Esophagus squamous epithelium (tissue), 4 donors: ENCODE results near the gene TPSB2.

Source experiments
- CTCF ChIP-seq, 6 experiments: fragments of 450-650 bp in 4 of 6; fragments of 200-600 bp in 2 of 6; sonication (generic) in 2 of 6; IDR thresholded peaks; one replicate each; pipeline ENCODE4 v1.5.1; 2016 to 2019; ENCODE audit warnings: antibody characterized with exemption in 6 of 6, mild to moderate bottlenecking in 4 of 6, moderate library complexity in 4 of 6
- POLR2A ChIP-seq, 4 donors: fragments of 450-650 bp; IDR thresholded peaks; one replicate each; pipeline ENCODE4 v1.6.1; 2017; ENCODE audit warnings: antibody characterized with exemption in 4 of 4, mild to moderate bottlenecking in 4 of 4, moderate library complexity in 3 of 4

GRCh38 chr16:1258906-1259759, 29.1 kb upstream of the TPSB2 start:
- no peak for TF ChIP-seq CTCF (IDR thresholded peaks at IDR 0.05)
- TF ChIP-seq POLR2A (IDR thresholded peaks at IDR 0.05) = no peak
